Body of pancreas (tissue), 4 donors: Measurements from ENCODE around the gene PDC. TPM values are rescaled to one million over a fixed set of nuclear protein-coding genes. Genes with fewer than 3 reads are reported as not detected.
"Not testable (repeated sequence)": the region's sequence is repeated elsewhere in the genome, so short reads cannot be mapped to it uniquely, and the experiment has no call there.

ENCODE experiments used
- ATAC-seq: fragments of 150-250 bp; one replicate; pipeline ENCODE4 v1.9.1; 2016
- DNase-seq, 4 donors: peaks; one replicate each; pipeline ENCODE4 v3.0.0-alpha.2; 2019
- H3K27ac ChIP-seq, 4 donors: fragments of 200-600 bp; sonication (generic); 1 replicate in 3 of 4; 2 replicates in 1 of 4; pipeline versions ENCODE4 v1.5.1 to v1.6.1; 2016 to 2019; ENCODE audit warnings: mild to moderate bottlenecking in 1 of 4, mixed read lengths in 1 of 4, moderate library complexity in 1 of 4
- H3K27me3 ChIP-seq, 2 donors: fragments of 200-600 bp; sonication (generic); one replicate each; pipeline ENCODE4 v1.6.0; 2016; ENCODE audit warnings: mild to moderate bottlenecking in 1 of 2
- H3K36me3 ChIP-seq, 2 donors: fragments of 200-600 bp; sonication (generic); replicated peaks in 1 of 2; 2 replicates each; pipeline ENCODE4 v1.5.1; 2016; ENCODE audit warnings: low read depth in 2 of 2; ENCODE audit not compliant: insufficient read depth in 1 of 2
- H3K4me1 ChIP-seq: fragments of 200-600 bp; sonication (generic); one replicate; pipeline ENCODE4 v1.6.0; 2016
- H3K4me3 ChIP-seq, 2 donors: fragments of 200-600 bp; sonication (generic); 1 replicate in 1 of 2; 2 replicates in 1 of 2; pipeline ENCODE4 v1.5.1; 2016 to 2019
- H3K9me3 ChIP-seq, 3 donors: fragments of 200-600 bp; sonication (generic); 1 replicate in 2 of 3; 2 replicates in 1 of 3; pipeline ENCODE4 v1.5.1; 2016
- POLR2A ChIP-seq, 3 donors: fragments of 450-650 bp; IDR thresholded peaks; one replicate each; pipeline ENCODE4 v1.6.1; 2016; ENCODE audit warnings: antibody characterized with exemption in 3 of 3, mild to moderate bottlenecking in 2 of 3
- WGBS, 2 donors: methylation state at CpG; one replicate each; pipeline ENCODE4 v1.1.5; 2017; 5-methylcytosine and 5-hydroxymethylcytosine counted together
- intact Hi-C: fragments of 100-400 bp; cut with DNase I; formaldehyde crosslinking; loops from one replicate; pipeline ENCODE4 v1.15.1; 2023
- total RNA-seq, 2 donors: library from RNA; depleted of rRNA; stranded (reverse); fragments of >200 nt; gene quantifications; one replicate each; pipeline ENCODE4 v1.1.0, GENCODE V29; 2016
- TF ChIP-seq, protein P1 (sequence below), 7 experiments: fragments of 450-650 bp in 4 of 7; fragments of 200-600 bp in 3 of 7; sonication (generic) in 3 of 7; IDR thresholded peaks; one replicate each; pipeline ENCODE4 v1.5.1; 2016 to 2019; ENCODE audit warnings: antibody characterized with exemption in 7 of 7

The PDC gene
- total RNA-seq, 2 donors from 2014 or later: not detected

GRCh38 chr1:186463511-186463910 is 2.6 kb upstream of the PDC start:
- H3K9me3 ChIP-seq: no peaks in the 10 kb centered on the region
- intact Hi-C loops: no loop called here
- no peak for DNase-seq
- H3K4me1 ChIP-seq: no peaks in the 10 kb centered on the region
- H3K36me3 ChIP-seq: no peaks in the 10 kb centered on the region
- no peaks in the 10 kb centered on the region for H3K27me3 ChIP-seq
- TF ChIP-seq, protein P1, sequence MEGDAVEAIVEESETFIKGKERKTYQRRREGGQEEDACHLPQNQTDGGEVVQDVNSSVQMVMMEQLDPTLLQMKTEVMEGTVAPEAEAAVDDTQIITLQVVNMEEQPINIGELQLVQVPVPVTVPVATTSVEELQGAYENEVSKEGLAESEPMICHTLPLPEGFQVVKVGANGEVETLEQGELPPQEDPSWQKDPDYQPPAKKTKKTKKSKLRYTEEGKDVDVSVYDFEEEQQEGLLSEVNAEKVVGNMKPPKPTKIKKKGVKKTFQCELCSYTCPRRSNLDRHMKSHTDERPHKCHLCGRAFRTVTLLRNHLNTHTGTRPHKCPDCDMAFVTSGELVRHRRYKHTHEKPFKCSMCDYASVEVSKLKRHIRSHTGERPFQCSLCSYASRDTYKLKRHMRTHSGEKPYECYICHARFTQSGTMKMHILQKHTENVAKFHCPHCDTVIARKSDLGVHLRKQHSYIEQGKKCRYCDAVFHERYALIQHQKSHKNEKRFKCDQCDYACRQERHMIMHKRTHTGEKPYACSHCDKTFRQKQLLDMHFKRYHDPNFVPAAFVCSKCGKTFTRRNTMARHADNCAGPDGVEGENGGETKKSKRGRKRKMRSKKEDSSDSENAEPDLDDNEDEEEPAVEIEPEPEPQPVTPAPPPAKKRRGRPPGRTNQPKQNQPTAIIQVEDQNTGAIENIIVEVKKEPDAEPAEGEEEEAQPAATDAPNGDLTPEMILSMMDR (IDR thresholded peaks at IDR 0.05): no peak
- TF ChIP-seq POLR2A (IDR thresholded peaks at IDR 0.05): no peak
- 70% methylated on average over 5 of the region's 5 CpGs for WGBS, 2 donors
- ATAC-seq: no peak
- no peak overlapping the region for H3K27ac ChIP-seq
- no peak overlapping the region for H3K4me3 ChIP-seq

- H3K27me3 ChIP-seq, H3K9me3 ChIP-seq, intact Hi-C loops, DNase-seq, H3K4me3 ChIP-seq, ATAC-seq, H3K27ac ChIP-seq, H3K4me1 ChIP-seq, H3K36me3 ChIP-seq: not testable (repeated sequence)
- WGBS, 2 donors: 96 to 97% methylated on average over 14 of the region's 14 CpGs
These were observed 1.8 kb downstream of the PDC start for GRCh38 chr1:186459161-186459560.

GRCh38 chr1:186456729-186457255 is 4.1 kb downstream of the PDC start:
- Histone ChIP-seq H3K27ac (no peak overlapping the region), H3K36me3 (no peaks in the 10 kb centered on the region), H3K4me3 (no peak overlapping the region), H3K9me3 (no peaks in the 10 kb centered on the region), H3K27me3 (no peaks in the 10 kb centered on the region), H3K4me1 (no peaks in the 10 kb centered on the region)
- WGBS, 2 donors: 59 to 67% methylated on average over 3 of the region's 3 CpGs
- ATAC-seq (no peak), DNase-seq (no peak)
- intact Hi-C loops: no loop called here
- TF ChIP-seq, protein P1 (IDR thresholded peaks at IDR 0.05): no peak
- TF ChIP-seq POLR2A (IDR thresholded peaks at IDR 0.05): no peak

DNA sequence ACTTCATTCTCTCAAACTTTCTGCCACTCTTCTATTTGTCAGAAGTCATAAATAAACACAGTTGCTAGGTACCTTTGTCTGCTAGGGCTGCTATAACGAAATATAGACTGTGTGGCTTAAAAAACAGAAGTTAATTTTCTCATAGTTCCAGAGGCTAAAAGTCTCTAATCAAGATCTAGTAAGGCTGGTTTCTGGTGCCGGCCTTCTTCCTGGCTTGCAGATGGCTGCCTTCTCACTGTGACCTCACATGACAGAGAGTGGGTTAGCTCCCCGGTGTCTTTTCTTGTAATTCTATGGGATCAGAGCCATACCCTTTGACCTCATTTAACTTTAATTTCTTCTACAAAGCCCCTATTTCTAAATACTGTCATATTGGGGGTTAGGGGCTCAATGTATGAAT is 5.9 kb downstream of the PDC start:
- intact Hi-C loops: no loop called here
- 14 to 27% methylated on average over 3 of the region's 3 CpGs for WGBS, 2 donors

GRCh38 chr1:186446152-186446551 is 14.8 kb downstream of the PDC start:
- Histone ChIP-seq H3K27ac (no peak overlapping the region), H3K4me3 (no peak overlapping the region), H3K36me3 (no peaks in the 10 kb centered on the region), H3K9me3 (no peaks in the 10 kb centered on the region), H3K27me3 (no peaks in the 10 kb centered on the region), H3K4me1 (no peaks in the 10 kb centered on the region)
- ATAC-seq (no peak), DNase-seq (no peak)
- TF ChIP-seq, protein P1 (IDR thresholded peaks at IDR 0.05): no peak
- TF ChIP-seq POLR2A (IDR thresholded peaks at IDR 0.05): no peak
- 83 to 86% methylated on average over 4 of the region's 4 CpGs for WGBS, 2 donors
- intact Hi-C loops: no loop called here

More for the DNA sequence above, 5.9 kb downstream of the PDC start:
- Histone ChIP-seq H3K36me3 (no peaks in the 10 kb centered on the region), H3K27me3 (no peaks in the 10 kb centered on the region), H3K27ac (no peak overlapping the region), H3K9me3 (no peaks in the 10 kb centered on the region), H3K4me3 (no peak overlapping the region), H3K4me1 (no peaks in the 10 kb centered on the region)
- TF ChIP-seq, protein P1 (IDR thresholded peaks at IDR 0.05): no peak
- no peak for TF ChIP-seq POLR2A (IDR thresholded peaks at IDR 0.05)
- ATAC-seq: peak; percentile 73
- peak; percentile 19 to 59 (median 37) for DNase-seq
